Neural progenitor cell (in vitro differentiated cells): ENCODE results near the gene KERA. TPM values are rescaled to one million over a fixed set of nuclear protein-coding genes. Genes with fewer than 3 reads are reported as not detected.
"Not testable (repeated sequence)": the region's sequence is repeated elsewhere in the genome, so short reads cannot be mapped to it uniquely, and the experiment has no call there.

Experiments
- DNase-seq: peaks from one replicate; pipeline ENCODE4 v3.0.0-alpha.2; 2016; ENCODE audit warnings: low spot score
- H2AFZ ChIP-seq: fragments of 200-600 bp; sonication (generic); replicated peaks from 2 replicates; pipeline ENCODE4 v1.6.1; 2016; ENCODE audit warnings: antibody characterized with exemption
- H3F3A ChIP-seq: fragments of 200-600 bp; sonication (generic); 2 replicates; pipeline ENCODE4 v1.6.1; 2016; ENCODE audit warnings: antibody characterized with exemption, low read depth
- H3K27ac ChIP-seq: fragments of 200-600 bp; sonication (generic); 2 replicates; pipeline ENCODE4 v1.5.1; 2016; ENCODE audit warnings: mild to moderate bottlenecking
- H3K27me3 ChIP-seq: fragments of 200-600 bp; sonication (generic); 2 replicates; pipeline ENCODE4 v1.6.1; 2016; ENCODE audit warnings: mild to moderate bottlenecking, moderate library complexity
- H3K36me3 ChIP-seq: fragments of 200-600 bp; sonication (generic); 2 replicates; pipeline ENCODE4 v1.5.1; 2016
- H3K4me1 ChIP-seq: fragments of 200-600 bp; sonication (generic); 2 replicates; pipeline ENCODE4 v1.6.1; 2016; ENCODE audit warnings: mixed run types
- H3K4me2 ChIP-seq: fragments of 200-600 bp; sonication (generic); 2 replicates; pipeline ENCODE4 v1.6.1; 2016
- H3K4me3 ChIP-seq: fragments of 200-600 bp; sonication (generic); 2 replicates; pipeline ENCODE4 v1.5.1; 2016
- H3K79me2 ChIP-seq: fragments of 200-600 bp; sonication (generic); 2 replicates; pipeline ENCODE4 v1.6.1; 2016; ENCODE audit warnings: low read depth
- H3K9ac ChIP-seq: fragments of 200-600 bp; sonication (generic); 2 replicates; pipeline ENCODE4 v1.6.1; 2016
- H3K9me3 ChIP-seq: fragments of 200-600 bp; sonication (generic); 2 replicates; pipeline ENCODE4 v1.5.1; 2016; ENCODE audit warnings: low read depth
- H4K20me1 ChIP-seq: fragments of 200-600 bp; sonication (generic); 2 replicates; pipeline ENCODE4 v1.6.1; 2016; ENCODE audit warnings: low read depth
- H3K27ac Mint-ChIP-seq: 3 replicates; pipeline ENCODE4 v1.8.0; 2021; ENCODE audit warnings: mixed read lengths
- H3K27me3 Mint-ChIP-seq: 2 replicates; pipeline ENCODE4 v1.8.0; 2022; ENCODE audit warnings: low read depth, mild to moderate bottlenecking, inconsistent platforms, moderate library complexity, mixed read lengths; ENCODE audit not compliant: insufficient read depth
- H3K36me3 Mint-ChIP-seq: 3 replicates; pipeline ENCODE4 v1.8.0; 2021; ENCODE audit warnings: mixed read lengths
- H3K4me1 Mint-ChIP-seq: 3 replicates; pipeline ENCODE4 v1.8.0; 2021; ENCODE audit warnings: mixed read lengths
- H3K4me3 Mint-ChIP-seq: 3 replicates; pipeline ENCODE4 v1.8.0; 2021; ENCODE audit warnings: mild to moderate bottlenecking, moderate library complexity, mixed read lengths
- H3K9me3 Mint-ChIP-seq: 3 replicates; pipeline ENCODE4 v1.8.0; 2020; ENCODE audit warnings: mixed read lengths
- EZH2 ChIP-seq: fragments of 200-600 bp; sonication (generic); IDR thresholded peaks from 2 replicates; pipeline ENCODE4 v1.6.1; 2017; ENCODE audit warnings: antibody characterized with exemption, mild to moderate bottlenecking, moderate library complexity
- EZH2phosphoT487 ChIP-seq: fragments of 200-600 bp; sonication (generic); IDR thresholded peaks from 2 replicates; pipeline ENCODE4 v1.6.1; 2017; ENCODE audit warnings: antibody characterized with exemption
- total RNA-seq: library from RNA; depleted of rRNA; stranded (reverse); fragments of >200 nt; gene quantifications from 2 replicates; pipeline ENCODE4 v1.2.3, GENCODE V29; 2015; ENCODE audit warnings: low replicate concordance
- TF ChIP-seq, protein P1 (sequence below): fragments of 200-600 bp; sonication (generic); IDR thresholded peaks from 2 replicates; pipeline ENCODE4 v1.5.1; 2017; ENCODE audit warnings: antibody characterized with exemption, mild to moderate bottlenecking

KERA gene
- total RNA-seq, 1 donor from 2014 or later, result not detected

DNA sequence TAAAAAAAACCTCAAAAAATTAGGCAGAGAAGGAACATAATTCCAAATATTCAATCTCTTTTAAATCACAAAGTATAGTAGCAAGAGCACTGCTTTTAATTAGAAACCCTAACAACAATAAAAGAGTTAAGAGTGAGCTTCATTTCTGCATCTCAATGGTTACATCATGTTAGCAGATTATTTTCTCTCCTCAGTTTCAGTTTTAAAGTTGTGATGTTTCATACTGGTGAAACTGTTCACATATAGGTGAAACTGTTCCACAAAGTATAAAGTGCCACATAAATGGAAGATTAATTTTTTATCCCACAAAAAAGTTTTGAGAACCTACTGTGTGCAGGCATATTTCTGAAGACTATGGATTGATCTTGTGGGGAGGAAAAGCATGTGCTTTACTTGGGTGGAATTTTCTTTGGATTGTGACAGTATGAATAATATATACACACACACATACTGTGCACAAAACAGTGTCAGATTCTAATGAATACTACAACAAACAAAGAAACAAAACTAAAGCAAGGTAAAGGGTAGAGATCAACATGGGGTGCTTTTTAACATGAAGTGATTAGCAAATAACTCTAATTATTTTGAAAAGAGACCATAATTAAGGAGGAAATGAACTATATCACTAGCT lies 36.3 kb upstream of the KERA start:
- Histone ChIP-seq H3K27ac (no peak overlapping the region), H3K9ac (no peak overlapping the region), H4K20me1 (no peaks in the 10 kb centered on the region), H3K4me1 (no peaks in the 10 kb centered on the region), H2AFZ (no peak overlapping the region), H3K36me3 (no peaks in the 10 kb centered on the region), H3K4me2 (no peak overlapping the region), H3F3A (no peaks in the 10 kb centered on the region), H3K27me3 (no peaks in the 10 kb centered on the region), H3K9me3 (no peaks in the 10 kb centered on the region), H3K79me2 (no peaks in the 10 kb centered on the region), H3K4me3 (no peak overlapping the region)
- TF ChIP-seq EZH2phosphoT487 (no peak), EZH2 (no peak)
- TF ChIP-seq, protein P1, sequence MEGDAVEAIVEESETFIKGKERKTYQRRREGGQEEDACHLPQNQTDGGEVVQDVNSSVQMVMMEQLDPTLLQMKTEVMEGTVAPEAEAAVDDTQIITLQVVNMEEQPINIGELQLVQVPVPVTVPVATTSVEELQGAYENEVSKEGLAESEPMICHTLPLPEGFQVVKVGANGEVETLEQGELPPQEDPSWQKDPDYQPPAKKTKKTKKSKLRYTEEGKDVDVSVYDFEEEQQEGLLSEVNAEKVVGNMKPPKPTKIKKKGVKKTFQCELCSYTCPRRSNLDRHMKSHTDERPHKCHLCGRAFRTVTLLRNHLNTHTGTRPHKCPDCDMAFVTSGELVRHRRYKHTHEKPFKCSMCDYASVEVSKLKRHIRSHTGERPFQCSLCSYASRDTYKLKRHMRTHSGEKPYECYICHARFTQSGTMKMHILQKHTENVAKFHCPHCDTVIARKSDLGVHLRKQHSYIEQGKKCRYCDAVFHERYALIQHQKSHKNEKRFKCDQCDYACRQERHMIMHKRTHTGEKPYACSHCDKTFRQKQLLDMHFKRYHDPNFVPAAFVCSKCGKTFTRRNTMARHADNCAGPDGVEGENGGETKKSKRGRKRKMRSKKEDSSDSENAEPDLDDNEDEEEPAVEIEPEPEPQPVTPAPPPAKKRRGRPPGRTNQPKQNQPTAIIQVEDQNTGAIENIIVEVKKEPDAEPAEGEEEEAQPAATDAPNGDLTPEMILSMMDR, result no peak
- Mint-ChIP-seq H3K36me3 (no peaks in the 10 kb centered on the region), H3K4me1 (no peaks in the 10 kb centered on the region), H3K27ac (no peak overlapping the region), H3K4me3 (no peak overlapping the region), H3K9me3 (peaks cover 12% of the 10 kb centered on the region), H3K27me3 (no peaks in the 10 kb centered on the region)
- DNase-seq, result no peak

DNA sequence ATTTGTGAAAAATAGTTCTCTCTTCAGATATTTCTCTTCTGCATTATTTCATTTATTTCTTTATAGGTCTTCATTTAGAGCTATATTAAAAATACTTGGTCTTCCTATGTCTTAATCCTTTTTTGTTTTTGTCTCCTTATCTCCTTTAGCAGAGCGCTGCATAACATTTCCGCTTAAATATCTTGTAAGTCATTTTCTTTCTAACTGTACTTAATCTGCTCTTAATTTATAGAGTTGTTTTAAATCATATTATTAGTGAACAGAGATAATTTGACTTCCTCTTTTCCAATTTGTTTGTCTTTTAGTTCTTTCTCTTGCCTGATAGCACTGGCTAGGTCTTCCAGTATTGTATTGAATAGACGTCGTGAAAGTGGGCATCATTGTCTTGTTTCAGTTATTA lies 35.5 kb upstream of the KERA start:
- no peak overlapping the region for H2AFZ ChIP-seq
- H3K27me3 Mint-ChIP-seq, result no peaks in the 10 kb centered on the region

DNA sequence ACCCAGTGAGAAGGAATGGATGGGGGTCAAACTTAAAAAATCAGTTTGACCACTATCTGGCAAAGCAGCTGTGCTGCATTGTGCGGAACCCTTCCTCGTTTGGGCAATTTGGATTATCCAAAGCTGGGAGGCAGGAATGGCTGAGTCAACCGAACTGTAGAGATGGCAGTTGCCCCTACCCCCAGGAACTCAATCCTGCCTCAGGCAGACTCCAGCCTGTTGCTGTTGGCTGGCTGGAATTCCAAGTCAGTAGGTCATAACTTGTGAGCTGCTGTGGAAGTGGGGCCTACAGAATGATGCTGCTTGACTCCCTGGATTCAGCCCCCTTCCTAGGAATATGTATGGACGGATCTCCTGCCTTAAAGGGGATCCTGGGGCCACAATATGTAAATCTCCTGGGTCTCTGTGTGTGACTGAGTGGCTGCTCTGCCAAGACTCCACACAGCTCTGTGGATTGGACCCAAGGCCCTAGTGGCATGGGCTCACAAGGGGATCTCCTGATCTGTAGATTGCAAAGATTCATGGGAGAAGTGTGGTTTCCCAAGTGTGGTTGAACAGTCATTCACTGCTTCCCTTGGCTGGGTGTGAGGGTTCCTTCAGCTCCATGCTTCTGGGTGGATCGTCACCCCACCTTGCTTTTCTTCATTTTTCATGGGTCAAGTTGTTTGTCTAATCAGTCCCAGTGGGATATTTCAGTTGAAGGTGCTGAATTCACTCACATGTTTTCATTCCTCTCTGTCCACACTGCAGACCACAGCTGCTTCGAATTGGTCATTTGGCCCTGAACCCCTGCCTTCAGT lies 34.3 kb upstream of the KERA start:
- no peak overlapping the region for H3K4me3 Mint-ChIP-seq

More for the DNA sequence above, 35.5 kb upstream of the KERA start:
- TF ChIP-seq EZH2phosphoT487, result no peak
- no peak for TF ChIP-seq EZH2
- TF ChIP-seq, protein P1, result no peak
- H3K4me3 Mint-ChIP-seq, result no peak overlapping the region
- no peaks in the 10 kb centered on the region for H3K79me2 ChIP-seq
- no peak overlapping the region for H3K4me3 ChIP-seq
- H3K4me1 ChIP-seq, result no peaks in the 10 kb centered on the region
- H3K36me3 ChIP-seq, result no peaks in the 10 kb centered on the region
- no peak overlapping the region for H3K27ac ChIP-seq
- no peak for DNase-seq
- no peaks in the 10 kb centered on the region for H3K4me1 Mint-ChIP-seq
- H3K9me3 Mint-ChIP-seq, result peaks cover 20% of the 10 kb centered on the region
- no peaks in the 10 kb centered on the region for H3F3A ChIP-seq
- H3K36me3 Mint-ChIP-seq, result no peaks in the 10 kb centered on the region
- no peak overlapping the region for H3K27ac Mint-ChIP-seq
- H3K9ac ChIP-seq, result no peak overlapping the region
- no peaks in the 10 kb centered on the region for H4K20me1 ChIP-seq
- no peak overlapping the region for H3K4me2 ChIP-seq
- no peaks in the 10 kb centered on the region for H3K9me3 ChIP-seq
- H3K27me3 ChIP-seq, result no peaks in the 10 kb centered on the region

DNA sequence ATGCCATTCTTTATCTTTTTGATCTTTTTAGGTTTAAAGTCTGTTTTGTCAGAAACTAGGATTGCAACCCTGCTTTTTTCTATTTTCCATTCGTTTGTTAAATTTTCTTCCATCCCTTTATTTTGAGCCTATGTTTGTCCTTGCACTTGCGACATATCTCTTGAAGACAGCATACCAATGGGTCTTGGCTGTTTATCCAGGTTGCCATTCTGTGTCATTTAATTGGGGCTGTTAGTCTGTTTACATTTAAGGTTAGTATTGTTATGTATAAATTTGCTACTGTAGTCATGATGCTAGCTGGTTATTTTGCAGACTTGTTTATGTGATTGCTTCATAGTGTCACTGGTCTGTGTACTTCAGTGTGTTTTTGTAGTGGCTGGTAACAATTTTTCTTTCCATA lies 32.1 kb upstream of the KERA start:
- not testable (repeated sequence) for H3K27me3 Mint-ChIP-seq, H3K27ac Mint-ChIP-seq, H3K27me3 ChIP-seq, H3K27ac ChIP-seq, H3K4me1 ChIP-seq, H3F3A ChIP-seq, DNase-seq, H3K4me1 Mint-ChIP-seq, H3K36me3 ChIP-seq, H3K79me2 ChIP-seq, H2AFZ ChIP-seq, H4K20me1 ChIP-seq, H3K9me3 ChIP-seq, H3K4me2 ChIP-seq, H3K4me3 ChIP-seq, H3K9ac ChIP-seq, H3K4me3 Mint-ChIP-seq, H3K36me3 Mint-ChIP-seq
- H3K9me3 Mint-ChIP-seq, result peaks cover 28% of the 10 kb centered on the region

More for the DNA sequence above, 34.3 kb upstream of the KERA start:
- H3K4me2 ChIP-seq, result no peak overlapping the region
- no peaks in the 10 kb centered on the region for H3K4me1 ChIP-seq
- TF ChIP-seq, protein P1, result no peak
- TF ChIP-seq EZH2phosphoT487, result no peak
- TF ChIP-seq EZH2, result no peak
- no peaks in the 10 kb centered on the region for H3K9me3 ChIP-seq
- Mint-ChIP-seq H3K9me3 (peaks cover 24% of the 10 kb centered on the region), H3K36me3 (no peaks in the 10 kb centered on the region), H3K27me3 (no peaks in the 10 kb centered on the region), H3K4me1 (no peaks in the 10 kb centered on the region), H3K27ac (no peak overlapping the region)
- H3K36me3 ChIP-seq, result no peaks in the 10 kb centered on the region
- no peaks in the 10 kb centered on the region for H3K27me3 ChIP-seq
- no peaks in the 10 kb centered on the region for H3F3A ChIP-seq
- no peak overlapping the region for H3K4me3 ChIP-seq
- DNase-seq, result no peak
- no peak overlapping the region for H3K27ac ChIP-seq
- no peaks in the 10 kb centered on the region for H3K79me2 ChIP-seq
- H3K9ac ChIP-seq, result no peak overlapping the region
- no peak overlapping the region for H2AFZ ChIP-seq
- H4K20me1 ChIP-seq, result no peaks in the 10 kb centered on the region
